SK-N-SH treated with all-trans-retinoic acid at 6 μM for 48 hours (cell line): Measurements from ENCODE around the gene RTBDN.

Experiments
- OSR1 ChIP-seq: fragments of 250-450 bp; sonication (Bioruptor Pico); IDR thresholded peaks from 2 replicates; pipeline ENCODE4 v1.8.0; 2022; ENCODE audit warnings: moderate library complexity, mild to moderate bottlenecking, inconsistent platforms
- ZNF8 ChIP-seq: fragments of 450-650 bp; formaldehyde crosslinking; IDR thresholded peaks from 2 replicates; pipeline ENCODE4 v1.5.0; 2020; ENCODE audit warnings: mild to moderate bottlenecking, moderate library complexity

GRCh38 chr19:12799742-12800465, 34.5 kb downstream of the RTBDN start:
- TF ChIP-seq ZNF8 (CRISPR knock-in tag) (no peak), OSR1 (no peak)
